ENCODE data around the gene ITFG2.
A peak's percentile ranks its signal among the peaks of the same experiment; 100 is the strongest.

Gene ITFG2

GRCh38 chr12:2832550-2833127, 20.2 kb downstream of the ITFG2 start:
- TF ChIP-seq GATA1 (IDR thresholded peaks at IDR 0.05; ENCODE audit: low read depth, low read length) (no peak), POLR2A (IDR thresholded peaks at IDR 0.05; ENCODE audit: low read length) (no peak)
- no peak for DNase-seq

GRCh38 chr12:2833327-2833726, 20.9 kb downstream of the ITFG2 start:
- TF ChIP-seq GATA1 (IDR thresholded peaks at IDR 0.05; ENCODE audit: low read depth, low read length) = no peak
- no peak for TF ChIP-seq POLR2A (IDR thresholded peaks at IDR 0.05; ENCODE audit: low read length)

GRCh38 chr12:2833810-2834209, 21.3 kb downstream of the ITFG2 start:
- TF ChIP-seq POLR2A (IDR thresholded peaks at IDR 0.05; ENCODE audit: low read length) = no peak
- no peak for TF ChIP-seq GATA1 (IDR thresholded peaks at IDR 0.05; ENCODE audit: low read depth, low read length)
- no peak for DNase-seq

More at GRCh38 chr12:2833327-2833726, 20.9 kb downstream of the ITFG2 start:
- DNase-seq = no peak

- TF ChIP-seq GATA1 (IDR thresholded peaks at IDR 0.05; ENCODE audit: low read depth, low read length) (no peak), POLR2A (IDR thresholded peaks at IDR 0.05; ENCODE audit: low read length) (no peak)
- DNase-seq = no peak
Observed at GRCh38 chr12:2834581-2835491, 22.4 kb downstream of the ITFG2 start, which contains the start of gene NRIP2. Gene NRIP2, minus strand, starts transcription at chr12:2835035. Its CDS starts 52 bp downstream, at chr12:2834983.

GRCh38 chr12:2835691-2836403, 23.4 kb downstream of the ITFG2 start:
- no peak for DNase-seq
- TF ChIP-seq POLR2A (IDR thresholded peaks at IDR 0.05; ENCODE audit: low read length) (no peak), GATA1 (IDR thresholded peaks at IDR 0.05; ENCODE audit: low read depth, low read length) (no peak)

GRCh38 chr12:2836574-2836973, 24.1 kb downstream of the ITFG2 start:
- no peak for DNase-seq

GRCh38 chr12:2841056-2841650, 28.7 kb downstream of the ITFG2 start:
- no peak for TF ChIP-seq POLR2A (IDR thresholded peaks at IDR 0.05; ENCODE audit: low read length)
- TF ChIP-seq GATA1 (IDR thresholded peaks at IDR 0.05; ENCODE audit: low read depth, low read length) = no peak
- peak; percentile 55 to 80 for DNase-seq

More at GRCh38 chr12:2836574-2836973, 24.1 kb downstream of the ITFG2 start:
- TF ChIP-seq POLR2A (IDR thresholded peaks at IDR 0.05; ENCODE audit: low read length) = no peak
- TF ChIP-seq GATA1 (IDR thresholded peaks at IDR 0.05; ENCODE audit: low read depth, low read length) = no peak

- DNase-seq = no peak
- TF ChIP-seq POLR2A (IDR thresholded peaks at IDR 0.05; ENCODE audit: low read length) = no peak
- TF ChIP-seq GATA1 (IDR thresholded peaks at IDR 0.05; ENCODE audit: low read depth, low read length) = no peak
Observed at GRCh38 chr12:2842948-2843347, 30.5 kb downstream of the ITFG2 start.

GRCh38 chr12:2844786-2845185, 32.3 kb downstream of the ITFG2 start:
- DNase-seq = no peak

GRCh38 chr12:2845280-2845679, 32.8 kb downstream of the ITFG2 start:
- no peak for DNase-seq
- TF ChIP-seq GATA1 (IDR thresholded peaks at IDR 0.05; ENCODE audit: low read depth, low read length) = no peak
- TF ChIP-seq POLR2A (IDR thresholded peaks at IDR 0.05; ENCODE audit: low read length) = no peak

More at GRCh38 chr12:2844786-2845185, 32.3 kb downstream of the ITFG2 start:
- TF ChIP-seq POLR2A (IDR thresholded peaks at IDR 0.05; ENCODE audit: low read length) = no peak
- TF ChIP-seq GATA1 (IDR thresholded peaks at IDR 0.05; ENCODE audit: low read depth, low read length) = no peak

- no peak for TF ChIP-seq GATA1 (IDR thresholded peaks at IDR 0.05; ENCODE audit: low read depth, low read length)
- TF ChIP-seq POLR2A (IDR thresholded peaks at IDR 0.05; ENCODE audit: low read length) = no peak
- no peak for DNase-seq
Observed at GRCh38 chr12:2851931-2852330, 39.5 kb downstream of the ITFG2 start.

- TF ChIP-seq GATA1 (IDR thresholded peaks at IDR 0.05; ENCODE audit: low read depth, low read length) (no peak), POLR2A (IDR thresholded peaks at IDR 0.05; ENCODE audit: low read length) (no peak)
- peak; percentile 58 to 79 for DNase-seq
Observed at GRCh38 chr12:2853626-2854025, 41.2 kb downstream of the ITFG2 start.

- DNase-seq = no peak
- TF ChIP-seq POLR2A (IDR thresholded peaks at IDR 0.05; ENCODE audit: low read length) (no peak), GATA1 (IDR thresholded peaks at IDR 0.05; ENCODE audit: low read depth, low read length) (no peak)
Observed at GRCh38 chr12:2854669-2855453, 42.4 kb downstream of the ITFG2 start.
